Thyroid gland (tissue), 4 donors: ENCODE measurements around the gene DCLK3.

ENCODE experiments used
- CTCF ChIP-seq, 6 experiments: fragments of 200-600 bp in 3 of 6; fragments of 450-650 bp in 3 of 6; sonication (generic) in 3 of 6; IDR thresholded peaks; one replicate each; pipeline ENCODE4 v1.5.1; 2016 to 2019; ENCODE audit warnings: antibody characterized with exemption in 6 of 6, mild to moderate bottlenecking in 2 of 6, inconsistent platforms in 1 of 6, moderate library complexity in 1 of 6
- POLR2A ChIP-seq, 2 donors: fragments of 450-650 bp; IDR thresholded peaks; one replicate each; pipeline ENCODE4 v1.6.1; 2017; ENCODE audit warnings: antibody characterized with exemption in 2 of 2, mild to moderate bottlenecking in 2 of 2, moderate library complexity in 1 of 2

GRCh38 chr3:36705015-36705414 lies 59.3 kb downstream of the DCLK3 start:
- TF ChIP-seq POLR2A (IDR thresholded peaks at IDR 0.05) = no peak
- no peak for TF ChIP-seq CTCF (IDR thresholded peaks at IDR 0.05)
